GM12878 (cell line): ENCODE measurements around the gene AFAP1. TPM values are rescaled to one million over a fixed set of nuclear protein-coding genes. Genes with fewer than 3 reads are reported as not detected.
"Not testable (repeated sequence)": the region's sequence is repeated elsewhere in the genome, so short reads cannot be mapped to it uniquely, and the experiment has no call there.

ENCODE experiments used
- ATAC-seq: fragments of 200-7000 bp; cut with Tn5 transposase; 3 replicates; pipeline ENCODE4 v1.9.1; 2020; ENCODE audit warnings: mild to moderate bottlenecking, moderate library complexity
- BruUV-seq: library from RNA; stranded (reverse); fragments of 400-500 nt; replicated peaks from 2 replicates; lab custom pipeline; 2021; lab: Mats Ljungman, UMichigan
- CTCF ChIA-PET: fragments of 300-600 bp; sonication (Branson Sonifier 250); formaldehyde crosslinking; extraction: SDS; loops from one replicate; lab custom pipeline; 2021; ENCODE audit warnings: inconsistent platforms; lab: Yijun Ruan, JAX
- POLR2A ChIA-PET: fragments of 350-600 bp; formaldehyde crosslinking; extraction: SDS; loops from one replicate; lab custom pipeline; 2021; ENCODE audit warnings: inconsistent platforms; lab: Charles Lee
- RAD21 ChIA-PET: fragments of 300-600 bp; sonication (Branson Sonifier 250); formaldehyde crosslinking; loops from one replicate; lab custom pipeline; 2023; ENCODE audit warnings: antibody characterized with exemption; ENCODE audit not compliant: unreplicated experiment; lab: Charles Lee
- SMC1A ChIA-PET: fragments of 300-600 bp; sonication (Branson Sonifier 250); formaldehyde crosslinking; loops from one replicate; lab custom pipeline; 2023; ENCODE audit not compliant: unreplicated experiment, uncharacterized antibody; lab: Charles Lee
- DNase-seq: peaks from one replicate; pipeline ENCODE4 v3.0.0-alpha.2; 2011; ENCODE audit warnings: low read depth, low spot score
- FAIRE-seq: peaks from 3 replicates; lab custom pipeline; 2011; peaks lifted over from hg19 to GRCh38; lab: Jason Lieb, UNC
- H2AFZ ChIP-seq: 2 replicates; pipeline ENCODE4 v1.6.0; 2011; ENCODE audit warnings: low read depth, low read length, control low read depth; ENCODE audit not compliant: control insufficient read depth
- H3K27ac ChIP-seq: 2 replicates; pipeline ENCODE4 v1.5.1; 2011; ENCODE audit warnings: control low read depth; ENCODE audit not compliant: control insufficient read depth, insufficient read depth
- H3K27me3 ChIP-seq, 2 experiments: replicated peaks in 1 of 2; 2 replicates each; pipeline versions ENCODE4 v1.6.0 to v1.6.1; 2011; ENCODE audit warnings: low read length in 1 of 2; ENCODE audit not compliant: control insufficient read depth in 2 of 2, insufficient read depth in 2 of 2
- H3K36me3 ChIP-seq, 2 experiments: 2 replicates each; pipeline ENCODE4 v1.5.1; 2011; ENCODE audit warnings: low read length in 1 of 2; ENCODE audit not compliant: control insufficient read depth in 2 of 2, insufficient read depth in 2 of 2
- H3K4me1 ChIP-seq: 2 replicates; pipeline ENCODE4 v1.6.1; 2011; ENCODE audit warnings: mild to moderate bottlenecking, low read length, moderate library complexity, mixed read lengths; ENCODE audit not compliant: control insufficient read depth, insufficient read depth
- H3K4me2 ChIP-seq: 2 replicates; pipeline ENCODE4 v1.6.0; 2011; ENCODE audit warnings: control low read depth; ENCODE audit not compliant: control insufficient read depth, insufficient read depth
- H3K4me3 ChIP-seq: fragments of 200-600 bp; sonication (generic); 2 replicates; pipeline ENCODE4 v1.5.1; 2016
- H3K79me2 ChIP-seq: 2 replicates; pipeline ENCODE4 v1.6.0; 2011; ENCODE audit warnings: low read length; ENCODE audit not compliant: control insufficient read depth, insufficient read depth
- H3K9ac ChIP-seq: 2 replicates; pipeline ENCODE4 v1.8.0; 2011; ENCODE audit warnings: low read length, control low read depth, mixed read lengths; ENCODE audit not compliant: control insufficient read depth, insufficient read depth
- H3K9me3 ChIP-seq: replicated peaks from 3 replicates; pipeline ENCODE4 v1.5.1; 2011; ENCODE audit warnings: mild to moderate bottlenecking, low read length; ENCODE audit not compliant: control insufficient read depth, insufficient read depth
- H4K20me1 ChIP-seq: 2 replicates; pipeline ENCODE4 v1.6.0; 2011; ENCODE audit not compliant: control insufficient read depth, insufficient read depth
- ATF3 ChIP-seq: IDR thresholded peaks from 2 replicates; pipeline ENCODE4 v1.6.1; 2011; ENCODE audit warnings: low read depth, mild to moderate bottlenecking, low read length, moderate library complexity, borderline replicate concordance; ENCODE audit errors: extremely low read depth
- BRCA1 ChIP-seq: IDR thresholded peaks from 2 replicates; pipeline ENCODE4 v1.6.1; 2011; ENCODE audit warnings: low read depth, low read length, improper control_type of control experiment
- IKZF1 ChIP-seq: fragments of 450-650 bp; conservative IDR thresholded peaks from 2 replicates; pipeline ENCODE4 v1.6.1; 2017; ENCODE audit warnings: antibody characterized with exemption, mild to moderate bottlenecking
- KAT2A ChIP-seq: conservative IDR thresholded peaks from 2 replicates; pipeline ENCODE4 v1.6.1; 2011; ENCODE audit warnings: low read depth, low read length; ENCODE audit not compliant: control insufficient read depth
- LARP7 ChIP-seq: fragments of 450-650 bp; IDR thresholded peaks from 2 replicates; pipeline ENCODE4 v1.6.1; 2017; ENCODE audit warnings: mild to moderate bottlenecking
- PAX8 ChIP-seq: fragments of 450-650 bp; IDR thresholded peaks from 2 replicates; pipeline ENCODE4 v1.6.1; 2017; ENCODE audit warnings: mild to moderate bottlenecking, moderate library complexity
- POLR2A ChIP-seq: IDR thresholded peaks from 2 replicates; pipeline ENCODE4 v1.6.1; 2011; ENCODE audit warnings: low read depth, mild to moderate bottlenecking, low read length
- POU2F2 ChIP-seq: IDR thresholded peaks from 3 replicates; pipeline ENCODE4 v1.6.1; 2011; ENCODE audit warnings: low read depth, mild to moderate bottlenecking, low read length, borderline replicate concordance
- REST ChIP-seq: IDR thresholded peaks from 2 replicates; pipeline ENCODE4 v1.6.1; 2012; ENCODE audit warnings: mild to moderate bottlenecking, low read depth, low read length
- RFX5 ChIP-seq: IDR thresholded peaks from 2 replicates; pipeline ENCODE4 v1.6.1; 2011; ENCODE audit warnings: low read depth, low read length, improper control_type of control experiment
- SIX5 ChIP-seq: IDR thresholded peaks from 2 replicates; pipeline ENCODE4 v1.6.1; 2011; ENCODE audit warnings: mild to moderate bottlenecking, low read depth, low read length, moderate library complexity; ENCODE audit not compliant: severe bottlenecking
- SMARCA5 ChIP-seq: fragments of 450-650 bp; IDR thresholded peaks from 2 replicates; pipeline ENCODE4 v1.6.1; 2017; ENCODE audit warnings: mild to moderate bottlenecking
- YY1 ChIP-seq: IDR thresholded peaks from 2 replicates; pipeline ENCODE4 v1.6.1; 2011; ENCODE audit warnings: low read depth, mild to moderate bottlenecking, low read length
- ZBED1 ChIP-seq: IDR thresholded peaks from 2 replicates; pipeline ENCODE4 v1.6.1; 2016; ENCODE audit warnings: borderline replicate concordance
- ZNF24 ChIP-seq: fragments of 450-650 bp; IDR thresholded peaks from 2 replicates; pipeline ENCODE4 v1.6.1; 2017; ENCODE audit warnings: antibody characterized with exemption, mild to moderate bottlenecking
- ZNF274 ChIP-seq: IDR thresholded peaks from one replicate; pipeline ENCODE4 v1.8.0; 2011; ENCODE audit not compliant: insufficient read length, insufficient read depth
- WGBS: methylation state at CpG from one replicate; pipeline ENCODE4 v1.1.6; 2016; ENCODE audit warnings: low lambda C conversion rate; ENCODE audit not compliant: insufficient replicate concordance, insufficient coverage; ENCODE audit errors: missing lambda C conversion rate; 5-methylcytosine and 5-hydroxymethylcytosine counted together
- in situ Hi-C: fragments of 300-500 bp; cut with MboI; formaldehyde crosslinking; loops from 9 replicates; pipeline ENCODE4 v1.14.3; 2018; ENCODE audit warnings: mixed read lengths
- intact Hi-C: fragments of 100-400 bp; cut with micrococcal nuclease; formaldehyde crosslinking; loops from one replicate; pipeline ENCODE4 v1.14.2; 2022; ENCODE audit not compliant: unreplicated experiment
- polyA plus RNA-seq, 11 experiments: library from polyadenylated mRNA; depleted of rRNA in 4 of 11; unstranded in 6 of 11; stranded (reverse) in 5 of 11; fragments of >200 nt; fragmentation: Nextera tagmentation in 4 of 11; fragmentation: Illumina TruSeq in 1 of 11; extraction: Ambion mirVana in 4 of 11; extraction: Trizol in 1 of 11; gene quantifications; 1 replicate in 1 of 11; 2 replicates in 10 of 11; pipeline versions ENCODE4 v1.2.1 to v1.2.3, GENCODE V29; 2011 to 2016; ENCODE audit warnings: inconsistent platforms in 2 of 11, missing spikeins in 2 of 11, low read depth in 1 of 11
- total RNA-seq, 4 experiments: library from RNA; depleted of rRNA in 3 of 4; stranded (reverse); fragments of >200 nt in 3 of 4; fragmentation: Illumina TruSeq in 1 of 4; extraction: Trizol in 1 of 4; gene quantifications; 2 replicates each; pipeline versions ENCODE4 v1.2.1 to v1.2.3, GENCODE V29; 2013 to 2021

Gene AFAP1
- total and polyA plus RNA-seq, 10 of the 15 experiments (the other 5 are each of a cell fraction or from before 2014, with no cell fraction given) = 0.02 to 0.23 (median 0.09) TPM; not detected in 1

- POLR2A ChIA-PET = no interaction called here
- no peak for ATAC-seq
Measured at GRCh38 chr4:7944599-7945220, 5.0 kb upstream of the AFAP1 start.

DNA sequence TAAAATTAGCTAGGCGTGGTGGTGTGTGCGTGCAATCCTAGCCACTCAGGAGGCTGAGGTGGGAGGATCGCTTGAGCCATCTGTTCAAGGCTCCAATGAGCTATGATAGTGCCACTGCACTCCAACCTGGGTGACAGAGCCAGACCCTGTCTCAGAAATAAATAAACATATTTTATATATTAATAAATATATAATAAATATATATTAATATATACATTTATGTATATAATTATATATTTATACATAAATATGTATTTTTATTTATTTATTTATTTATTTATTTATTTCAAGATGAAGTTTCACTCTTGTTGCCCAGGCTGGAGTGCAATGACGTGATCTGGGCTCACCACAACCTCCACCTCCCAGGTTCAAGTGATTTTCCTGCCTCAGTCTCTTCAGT lies 4.0 kb upstream of the AFAP1 start:
- FAIRE-seq, H3K79me2 ChIP-seq, in situ Hi-C loops, H3K4me1 ChIP-seq, POLR2A ChIA-PET, H4K20me1 ChIP-seq, SMC1A ChIA-PET, H3K27ac ChIP-seq, intact Hi-C loops, H3K4me3 ChIP-seq, H3K9ac ChIP-seq, H3K27me3 ChIP-seq, DNase-seq, H3K4me2 ChIP-seq, H3K36me3 ChIP-seq, ATAC-seq, CTCF ChIA-PET, BruUV-seq, H2AFZ ChIP-seq, RAD21 ChIA-PET, H3K9me3 ChIP-seq: not testable (repeated sequence)
- WGBS = 39% methylated on average over 4 of the region's 4 CpGs

More at GRCh38 chr4:7944599-7945220, 5.0 kb upstream of the AFAP1 start:
- DNase-seq = no peak
- no peak overlapping the region for H3K27ac ChIP-seq
- no peak overlapping the region for H2AFZ ChIP-seq
- TF ChIP-seq REST = no peak
- TF ChIP-seq POLR2A = no peak
- no peak for TF ChIP-seq IKZF1
- no peak for TF ChIP-seq POU2F2
- TF ChIP-seq YY1 = no peak
- TF ChIP-seq SIX5 = no peak
- no peak for TF ChIP-seq PAX8
- no peak for TF ChIP-seq ZNF24
- TF ChIP-seq SMARCA5 = no peak
- TF ChIP-seq ATF3 = no peak
- TF ChIP-seq BRCA1 = no peak
- TF ChIP-seq RFX5 = no peak
- no peak for TF ChIP-seq KAT2A
- TF ChIP-seq ZNF274 = no peak
- no peak for TF ChIP-seq LARP7
- no peak for TF ChIP-seq ZBED1
- TF ChIP-seq, all 136 proteins: peak for 0
- intact Hi-C loops = no loop called here
- CTCF ChIA-PET = interaction anchor here (1.5 kb wide), 1 partner anchor 43 kb away, joined by 3 read pairs; no protein-coding TSS in a partner anchor
- Histone ChIP-seq H3K27me3 (no peaks in the 10 kb centered on the region), H3K4me1 (no peaks in the 10 kb centered on the region), H3K4me3 (no peak overlapping the region), H3K79me2 (no peaks in the 10 kb centered on the region), H3K9me3 (no peaks in the 10 kb centered on the region), H4K20me1 (no peaks in the 10 kb centered on the region), H3K4me2 (no peak overlapping the region), H3K36me3 (no peaks in the 10 kb centered on the region), H3K9ac (no peak overlapping the region)
- RAD21 ChIA-PET = interaction anchor here (0.5 kb wide), 1 partner anchor 122 kb away, joined by 3 read pairs; no protein-coding TSS in a partner anchor
- SMC1A ChIA-PET = no interaction called here
- FAIRE-seq = no peak
- BruUV-seq = no TSS peak
- in situ Hi-C loops = no loop called here
- 26% methylated on average over 5 of the region's 5 CpGs for WGBS
